GM12873 (cell line): ENCODE results near the gene DCXR.

Experiments
- CTCF ChIP-seq: IDR thresholded peaks from 2 replicates; pipeline ENCODE4 v1.5.1; 2012; ENCODE audit warnings: low read depth, mild to moderate bottlenecking, moderate library complexity, low read length, control low read depth; ENCODE audit not compliant: insufficient read depth; ENCODE audit errors: missing control alignments

DCXR gene

DNA sequence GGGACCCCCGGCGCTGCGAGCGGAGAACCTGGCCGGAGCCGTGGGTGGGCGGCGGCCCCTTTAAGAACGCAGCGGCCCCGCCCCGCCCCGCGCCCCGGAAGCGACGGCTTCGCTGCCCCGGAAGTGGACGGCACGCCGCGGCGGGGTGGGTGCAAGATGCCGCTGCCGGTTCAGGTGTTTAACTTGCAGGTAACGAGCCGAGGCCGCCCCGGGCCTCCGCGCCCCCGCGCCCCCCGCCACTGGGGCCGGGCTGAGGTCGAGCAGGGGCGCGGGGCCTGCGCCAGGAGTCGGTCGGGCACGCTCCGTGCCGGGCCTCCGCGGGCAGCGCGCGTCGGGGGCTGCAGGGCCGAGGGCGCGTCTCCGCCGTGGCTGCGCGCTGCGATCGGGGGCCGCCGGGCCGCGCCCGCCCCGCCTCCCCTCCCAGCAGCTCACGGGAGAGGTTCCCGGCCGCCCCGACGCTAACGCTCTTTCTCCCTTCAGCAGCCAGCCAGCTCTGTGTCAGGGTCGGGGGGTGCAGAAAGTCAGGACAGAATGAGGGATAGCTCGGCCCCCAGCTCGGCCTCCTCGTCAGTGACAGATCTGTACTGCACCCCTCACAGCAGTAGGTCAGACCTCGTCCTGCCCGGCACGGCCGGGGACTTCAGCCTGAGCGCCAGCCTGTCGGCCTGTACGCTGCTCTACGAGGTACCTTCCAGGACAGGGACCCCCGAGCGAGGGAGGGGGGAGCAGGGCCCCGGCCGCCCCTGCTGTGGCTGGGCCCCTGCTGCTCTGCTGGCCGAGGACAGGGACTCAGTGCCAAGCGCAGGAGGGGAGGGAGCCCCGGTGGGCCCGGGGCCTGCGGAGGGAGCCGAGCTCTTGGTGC is 14.5 kb upstream of the DCXR start, which contains the start of the genes GPS1 and RFNG:
Gene GPS1, plus strand, starts transcription at position 123 of the 862 bp plus-strand sequence. Its CDS starts 34 bp downstream, at position 157.
Gene RFNG, minus strand, starts transcription at position 36 of the 862 bp plus-strand sequence. CDS start 45 bp downstream, outside the sequence.
- no peak for TF ChIP-seq CTCF

GRCh38 chr17:82050761-82051641 is 13.5 kb upstream of the DCXR start:
- no peak for TF ChIP-seq CTCF

GRCh38 chr17:82050152-82050760 is 12.8 kb upstream of the DCXR start:
- no peak for TF ChIP-seq CTCF

DNA sequence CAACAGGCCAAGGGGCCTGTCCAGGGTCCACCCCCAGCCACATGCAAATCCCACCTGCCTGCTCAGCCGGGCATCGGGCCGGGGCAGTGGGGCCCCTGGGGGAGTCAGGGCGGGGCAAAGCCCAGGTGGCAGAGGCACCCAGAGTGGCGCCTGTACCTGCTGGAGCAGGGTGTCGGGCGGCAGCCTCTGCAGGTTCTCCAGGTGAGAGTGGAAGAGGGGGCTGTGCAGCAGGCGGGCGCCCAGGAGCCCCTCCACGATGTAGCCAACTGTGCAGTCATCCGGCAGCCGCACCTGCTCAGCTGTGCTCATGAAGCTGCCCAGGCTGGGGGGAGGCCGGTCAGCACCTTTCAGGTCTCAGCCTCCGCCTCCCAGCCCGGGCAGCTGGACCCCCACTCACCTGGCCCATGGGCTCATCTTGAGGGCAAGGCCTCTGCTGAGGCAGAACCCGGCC is 12.0 kb upstream of the DCXR start:
- no peak for TF ChIP-seq CTCF

- no peak for TF ChIP-seq CTCF
These were observed 11.6 kb upstream of the DCXR start for GRCh38 chr17:82049106-82049505.

DNA sequence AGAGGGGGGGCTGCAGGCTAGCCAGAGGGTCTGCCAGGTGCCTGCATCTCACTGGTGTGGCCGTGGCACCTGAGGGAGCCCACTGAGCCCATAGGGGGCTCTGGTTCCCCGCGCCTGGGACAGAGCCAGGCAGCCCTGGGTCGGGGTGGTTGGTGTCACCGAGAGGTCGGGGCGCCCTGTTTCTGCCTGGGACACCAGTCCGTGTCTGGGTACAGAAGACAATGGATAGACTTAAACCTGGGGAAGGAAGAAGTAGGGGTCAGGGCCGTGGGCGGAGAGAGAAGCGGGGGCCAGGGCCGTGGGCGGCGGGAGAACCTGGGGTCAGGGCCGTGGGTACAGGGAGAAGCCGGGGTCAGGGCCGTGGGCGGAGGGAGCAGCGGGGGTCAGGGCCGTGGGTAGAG is 11.1 kb upstream of the DCXR start:
- TF ChIP-seq CTCF: no peak

DNA sequence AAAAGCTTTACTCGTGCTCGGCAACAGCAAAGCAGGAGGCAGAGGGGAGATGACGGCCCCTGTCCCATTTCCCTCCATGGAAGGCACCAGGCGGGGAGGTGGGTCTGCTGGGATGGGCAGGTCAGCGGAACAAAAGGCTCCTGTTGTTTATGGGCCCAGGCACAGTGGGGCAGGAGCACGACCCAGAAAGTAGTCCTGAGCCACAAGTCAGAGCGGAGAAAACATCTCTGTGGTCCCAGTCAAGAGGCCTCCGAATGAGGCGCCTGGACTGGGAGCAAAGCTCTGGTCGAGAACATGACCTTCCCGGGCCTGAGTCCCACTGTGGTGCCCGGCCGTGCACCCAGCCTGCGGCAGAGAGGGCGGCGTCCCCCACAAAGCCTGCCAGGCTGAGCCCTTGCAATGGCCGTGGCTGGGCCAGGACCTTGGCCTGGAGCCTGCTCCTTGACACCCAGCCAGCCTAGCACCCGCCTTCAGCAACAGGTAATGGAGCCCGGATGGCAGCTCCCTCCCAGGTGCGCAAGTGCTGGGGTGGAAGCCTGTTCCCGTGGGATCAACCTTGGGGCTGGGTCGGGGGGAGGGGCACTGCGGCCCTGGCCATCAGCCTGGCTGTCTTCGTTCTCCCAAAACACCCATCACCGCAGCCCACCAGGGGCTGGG is 10.5 kb upstream of the DCXR start:
- no peak for TF ChIP-seq CTCF
